Osteocyte (in vitro differentiated cells): ENCODE measurements around the gene GPR146. TPM values are rescaled to one million over a fixed set of nuclear protein-coding genes. Genes with fewer than 3 reads are reported as not detected.
A peak's percentile ranks its signal among the peaks of the same experiment; 100 is the strongest.

Source experiments
- DNase-seq: peaks from one replicate; pipeline ENCODE4 v3.0.0; 2021; ENCODE audit warnings: mixed read lengths; ENCODE audit not compliant: unreplicated experiment; ENCODE audit errors: extremely low spot score
- H3K27ac Mint-ChIP-seq: one replicate; pipeline ENCODE4 v1.8.0; 2021; ENCODE audit warnings: mild to moderate bottlenecking, mixed read lengths; ENCODE audit not compliant: unreplicated experiment
- H3K27me3 Mint-ChIP-seq: one replicate; pipeline ENCODE4 v1.8.0; 2021; ENCODE audit warnings: mixed read lengths; ENCODE audit not compliant: unreplicated experiment
- H3K36me3 Mint-ChIP-seq: one replicate; pipeline ENCODE4 v1.8.0; 2021; ENCODE audit warnings: mixed read lengths; ENCODE audit not compliant: unreplicated experiment
- H3K4me1 Mint-ChIP-seq: one replicate; pipeline ENCODE4 v1.8.0; 2021; ENCODE audit warnings: mixed read lengths; ENCODE audit not compliant: unreplicated experiment
- H3K4me3 Mint-ChIP-seq: one replicate; pipeline ENCODE4 v1.8.0; 2021; ENCODE audit warnings: mild to moderate bottlenecking, moderate library complexity, mixed read lengths; ENCODE audit not compliant: unreplicated experiment
- H3K9me3 Mint-ChIP-seq: one replicate; pipeline ENCODE4 v1.8.0; 2021; ENCODE audit warnings: mixed read lengths; ENCODE audit not compliant: unreplicated experiment
- microRNA-seq: library from miRNA; unstranded; fragments of <30 nt; microRNA quantifications from one replicate; pipeline ENCODE4 v1.1.0, GENCODE V29; 2020; ENCODE audit not compliant: unreplicated experiment
- total RNA-seq: library from RNA; stranded (reverse); gene quantifications from 2 replicates; pipeline ENCODE4 v1.2.1, GENCODE V29; 2021
- TF ChIP-seq, protein P1 (sequence below): fragments of 200-600 bp; sonication (generic); IDR thresholded peaks from 2 replicates; pipeline ENCODE4 v1.5.0; 2021; ENCODE audit warnings: antibody characterized with exemption, mild to moderate bottlenecking, moderate library complexity

GPR146 gene
- total RNA-seq, 1 donor from 2014 or later: 2.8 TPM

DNA sequence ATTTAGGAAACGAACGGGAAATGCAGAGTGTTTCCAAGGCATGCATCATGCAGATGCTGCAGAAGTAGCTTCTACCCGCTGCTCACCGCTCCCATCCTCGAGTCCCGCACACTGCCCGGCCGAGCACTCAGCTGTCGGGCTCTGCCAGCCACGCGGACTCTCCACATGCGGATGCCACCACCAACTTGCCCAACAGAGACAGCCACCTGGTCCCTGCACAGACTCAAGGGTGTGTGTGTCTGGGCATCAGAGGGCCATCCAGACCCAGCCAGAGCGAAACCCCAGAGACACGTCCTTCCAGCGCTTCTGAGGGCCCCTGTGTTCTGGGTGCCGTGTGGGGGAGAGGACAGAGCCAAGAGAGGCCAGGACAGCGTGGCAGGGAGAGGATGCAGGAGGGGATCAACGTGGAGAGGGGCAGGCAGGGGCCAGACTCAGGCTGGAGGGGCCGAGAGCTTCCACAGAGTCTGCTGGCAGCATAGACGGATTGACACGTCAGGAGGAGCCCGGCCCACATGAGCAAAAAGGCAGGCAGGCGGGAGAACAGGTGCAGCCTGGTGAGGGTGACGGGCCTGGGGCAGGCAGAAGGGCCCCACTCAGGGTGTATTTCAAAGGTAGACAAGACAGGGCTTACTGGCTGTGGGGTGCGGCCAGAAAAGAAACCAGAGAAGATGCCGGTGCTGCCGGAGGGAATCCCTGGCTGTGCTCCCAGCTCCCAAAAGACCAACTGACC, 61.9 kb downstream of the GPR146 start:
- TF ChIP-seq, protein P1, sequence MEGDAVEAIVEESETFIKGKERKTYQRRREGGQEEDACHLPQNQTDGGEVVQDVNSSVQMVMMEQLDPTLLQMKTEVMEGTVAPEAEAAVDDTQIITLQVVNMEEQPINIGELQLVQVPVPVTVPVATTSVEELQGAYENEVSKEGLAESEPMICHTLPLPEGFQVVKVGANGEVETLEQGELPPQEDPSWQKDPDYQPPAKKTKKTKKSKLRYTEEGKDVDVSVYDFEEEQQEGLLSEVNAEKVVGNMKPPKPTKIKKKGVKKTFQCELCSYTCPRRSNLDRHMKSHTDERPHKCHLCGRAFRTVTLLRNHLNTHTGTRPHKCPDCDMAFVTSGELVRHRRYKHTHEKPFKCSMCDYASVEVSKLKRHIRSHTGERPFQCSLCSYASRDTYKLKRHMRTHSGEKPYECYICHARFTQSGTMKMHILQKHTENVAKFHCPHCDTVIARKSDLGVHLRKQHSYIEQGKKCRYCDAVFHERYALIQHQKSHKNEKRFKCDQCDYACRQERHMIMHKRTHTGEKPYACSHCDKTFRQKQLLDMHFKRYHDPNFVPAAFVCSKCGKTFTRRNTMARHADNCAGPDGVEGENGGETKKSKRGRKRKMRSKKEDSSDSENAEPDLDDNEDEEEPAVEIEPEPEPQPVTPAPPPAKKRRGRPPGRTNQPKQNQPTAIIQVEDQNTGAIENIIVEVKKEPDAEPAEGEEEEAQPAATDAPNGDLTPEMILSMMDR: no peak
- no peak for DNase-seq
- Mint-ChIP-seq H3K36me3 (peaks cover 2% of the 10 kb centered on the region), H3K4me1 (peaks cover 27% of the 10 kb centered on the region), H3K9me3 (no peaks in the 10 kb centered on the region), H3K27me3 (no peaks in the 10 kb centered on the region), H3K27ac (no peak overlapping the region), H3K4me3 (no peak overlapping the region)

DNA sequence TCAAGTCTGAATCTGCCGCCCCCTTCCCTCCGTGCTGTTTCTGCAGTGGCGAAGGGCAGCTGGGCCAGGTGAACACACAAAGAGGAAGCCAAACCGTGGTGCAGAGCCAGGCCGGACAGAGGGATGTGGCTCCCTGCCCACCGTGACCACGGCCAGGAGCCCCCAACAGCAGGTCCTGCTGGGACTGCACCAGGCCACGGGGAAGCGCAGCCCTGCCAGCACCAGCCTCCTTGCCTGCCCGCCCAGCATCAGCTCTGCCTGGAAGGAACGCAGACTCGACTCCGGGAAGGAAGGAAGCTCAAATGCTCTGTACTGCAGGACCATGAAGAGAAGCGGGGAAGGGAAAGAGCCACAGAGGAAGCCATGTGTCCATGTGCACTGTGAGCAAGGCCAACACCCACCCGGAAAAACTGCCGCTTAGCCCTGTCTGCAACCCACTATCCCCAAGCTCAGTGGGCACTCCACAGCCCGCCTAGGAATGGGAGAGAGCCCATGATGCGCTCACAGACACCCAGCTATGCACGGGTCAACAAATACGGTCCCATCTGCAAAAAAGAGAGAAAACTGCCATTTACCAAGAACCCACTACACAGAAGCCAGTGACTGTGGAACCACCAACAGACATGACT, 62.6 kb downstream of the GPR146 start:
- Mint-ChIP-seq H3K9me3 (no peaks in the 10 kb centered on the region), H3K4me3 (no peak overlapping the region), H3K27me3 (no peaks in the 10 kb centered on the region), H3K27ac (no peak overlapping the region), H3K4me1 (peaks cover 30% of the 10 kb centered on the region), H3K36me3 (peaks cover 2% of the 10 kb centered on the region)
- no peak for DNase-seq
- TF ChIP-seq, protein P1: no peak

DNA sequence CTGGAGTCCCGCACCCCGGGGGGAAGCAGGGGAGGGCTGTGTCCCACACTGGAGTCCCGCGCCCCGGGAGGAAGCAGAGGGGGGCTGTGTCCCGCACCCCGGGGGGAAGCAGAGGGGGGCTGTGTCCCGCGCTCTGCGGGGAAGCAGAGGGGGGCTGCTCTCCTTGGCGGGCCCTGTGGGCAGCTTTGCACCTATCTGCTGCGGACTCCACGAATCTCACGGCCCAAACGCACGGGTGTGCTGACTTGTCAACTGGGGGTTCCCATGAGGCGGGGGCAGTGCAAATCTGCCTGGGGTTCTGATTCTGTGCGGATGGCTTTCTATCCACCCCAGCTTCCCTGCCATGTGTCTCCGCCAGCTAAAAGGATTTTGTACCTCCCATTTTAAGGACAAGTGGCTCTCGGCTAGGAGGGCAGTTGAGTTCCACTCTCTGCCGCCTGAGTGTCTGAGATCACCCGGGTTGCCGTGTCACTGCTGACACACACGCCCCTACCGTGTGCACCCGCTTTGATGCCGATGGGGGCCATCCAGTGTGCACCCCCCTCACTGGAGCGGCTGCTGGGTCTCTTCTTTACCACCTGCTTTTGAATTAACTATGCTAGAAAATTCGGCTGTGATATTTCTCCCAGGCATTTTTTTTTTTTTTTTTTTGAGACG, 64.0 kb downstream of the GPR146 start:
- TF ChIP-seq, protein P1: no peak
- DNase-seq: no peak

More for the DNA sequence above, 64.0 kb downstream of the GPR146 start:
- no peak overlapping the region for H3K27ac Mint-ChIP-seq
- H3K9me3 Mint-ChIP-seq: no peaks in the 10 kb centered on the region
- H3K27me3 Mint-ChIP-seq: no peaks in the 10 kb centered on the region
- no peak overlapping the region for H3K4me3 Mint-ChIP-seq
- H3K4me1 Mint-ChIP-seq: peaks cover 32% of the 10 kb centered on the region
- H3K36me3 Mint-ChIP-seq: peaks cover 3% of the 10 kb centered on the region

Small RNA genes within 50 kb of the gene (microRNA-seq; reads per million reads assigned to microRNA genes)
- 570 reads per million, percentile 75 among the genes with 10 or more reads in this experiment for gene MIR339

Other genes with a start within 250 kb of the GPR146 start
- gene SUN1, start 212.1 kb upstream of the GPR146 start, total RNA-seq: 212 and 226 TPM in 2 replicates
- gene GET4, start 168.0 kb upstream of the GPR146 start, total RNA-seq: 33.7 and 36.4 TPM in 2 replicates
- gene ADAP1, start 89.9 kb upstream of the GPR146 start, total RNA-seq: 5.8 and 7.0 TPM in 2 replicates
- gene COX19, start 69.0 kb upstream of the GPR146 start, total RNA-seq: 11.2 and 11.4 TPM in 2 replicates
- not detected in 2 replicates for gene CYP2W1, start 61.4 kb upstream of the GPR146 start, total RNA-seq
- 2.5 and 3.0 TPM in 2 replicates for gene GPER1, start 43.6 kb downstream of the GPR146 start, total RNA-seq
- gene ZFAND2A, start 115.7 kb downstream of the GPR146 start, total RNA-seq: 17.1 and 18.3 TPM in 2 replicates
- gene UNCX, start 188.3 kb downstream of the GPR146 start, total RNA-seq: not detected in 2 replicates